HEK293T (cell line): ENCODE measurements around the gene USP32.

Experiments used
- CTCF ChIA-PET: fragments of 350-600 bp; formaldehyde crosslinking; extraction: SDS; loops from one replicate; lab custom pipeline; 2021; ENCODE audit warnings: antibody characterized with exemption, inconsistent platforms; lab: Yijun Ruan, JAX
- POLR2A ChIA-PET: fragments of 350-600 bp; formaldehyde crosslinking; extraction: SDS; loops from one replicate; lab custom pipeline; 2020; ENCODE audit warnings: antibody characterized with exemption, inconsistent platforms; lab: Yijun Ruan, JAX
- DNase-seq: peaks from one replicate; pipeline ENCODE4 v3.0.0; 2012; ENCODE audit warnings: mixed read lengths; ENCODE audit errors: extremely low spot score
- ARNT ChIP-seq: fragments of 450-650 bp; IDR thresholded peaks from 2 replicates; pipeline ENCODE4 v1.6.1; 2017; ENCODE audit warnings: mild to moderate bottlenecking
- BHLHE40 ChIP-seq: fragments of 450-650 bp; IDR thresholded peaks from 2 replicates; pipeline ENCODE4 v1.6.1; 2016; ENCODE audit warnings: mild to moderate bottlenecking, moderate library complexity, borderline replicate concordance
- CTBP1 ChIP-seq: fragments of 450-650 bp; IDR thresholded peaks from 2 replicates; pipeline ENCODE4 v1.6.1; 2016; ENCODE audit warnings: borderline replicate concordance
- ELF4 ChIP-seq: fragments of 450-650 bp; IDR thresholded peaks from 2 replicates; pipeline ENCODE4 v1.6.1; 2017; ENCODE audit warnings: antibody characterized with exemption
- FOXA1 ChIP-seq: fragments of 450-650 bp; IDR thresholded peaks from 2 replicates; pipeline ENCODE4 v1.6.1; 2016; ENCODE audit warnings: mild to moderate bottlenecking
- FOXK2 ChIP-seq: fragments of 450-650 bp; IDR thresholded peaks from 2 replicates; pipeline ENCODE4 v1.6.1; 2016; ENCODE audit warnings: mild to moderate bottlenecking
- FOXM1 ChIP-seq: fragments of 450-650 bp; IDR thresholded peaks from 2 replicates; pipeline ENCODE4 v1.6.1; 2017; ENCODE audit warnings: mild to moderate bottlenecking, borderline replicate concordance
- HDGF ChIP-seq: fragments of 450-650 bp; IDR thresholded peaks from 2 replicates; pipeline ENCODE4 v1.6.1; 2017; ENCODE audit warnings: antibody characterized with exemption, borderline replicate concordance
- L3MBTL2 ChIP-seq: fragments of 450-650 bp; conservative IDR thresholded peaks from 2 replicates; pipeline ENCODE4 v1.6.1; 2016; ENCODE audit warnings: mild to moderate bottlenecking
- LEF1 ChIP-seq: fragments of 450-650 bp; IDR thresholded peaks from 2 replicates; pipeline ENCODE4 v1.6.1; 2017; ENCODE audit warnings: mild to moderate bottlenecking, borderline replicate concordance
- NFRKB ChIP-seq: fragments of 450-650 bp; IDR thresholded peaks from 2 replicates; pipeline ENCODE4 v1.6.1; 2016; ENCODE audit warnings: mild to moderate bottlenecking, moderate library complexity
- SP1 ChIP-seq: fragments of 450-650 bp; IDR thresholded peaks from 2 replicates; pipeline ENCODE4 v1.6.1; 2017
- SUZ12 ChIP-seq: fragments of 450-650 bp; IDR thresholded peaks from 2 replicates; pipeline ENCODE4 v1.6.1; 2016; ENCODE audit warnings: mild to moderate bottlenecking
- TARDBP ChIP-seq: fragments of 450-650 bp; IDR thresholded peaks from 2 replicates; pipeline ENCODE4 v1.6.1; 2016
- ZNF384 ChIP-seq: fragments of 450-650 bp; IDR thresholded peaks from 2 replicates; pipeline ENCODE4 v1.6.1; 2016
- TF ChIP-seq, protein P1 (sequence below): fragments of 450-650 bp; IDR thresholded peaks from 2 replicates; pipeline ENCODE4 v1.6.1; 2016

USP32 gene

GRCh38 chr17:60156746-60157145 lies 235.2 kb downstream of the USP32 start:
- no peak for TF ChIP-seq CTBP1
- no peak for TF ChIP-seq HDGF
- POLR2A ChIA-PET = no interaction called here
- CTCF ChIA-PET = no interaction called here
- no peak for DNase-seq

GRCh38 chr17:60155815-60156214 lies 236.1 kb downstream of the USP32 start:
- ChIA-PET POLR2A (no interaction called here), CTCF (no interaction called here)
- no peak for TF ChIP-seq SUZ12
- no peak for TF ChIP-seq FOXK2
- no peak for TF ChIP-seq SP1
- no peak for TF ChIP-seq CTBP1
- no peak for TF ChIP-seq L3MBTL2
- TF ChIP-seq ARNT = no peak
- TF ChIP-seq, protein P1, sequence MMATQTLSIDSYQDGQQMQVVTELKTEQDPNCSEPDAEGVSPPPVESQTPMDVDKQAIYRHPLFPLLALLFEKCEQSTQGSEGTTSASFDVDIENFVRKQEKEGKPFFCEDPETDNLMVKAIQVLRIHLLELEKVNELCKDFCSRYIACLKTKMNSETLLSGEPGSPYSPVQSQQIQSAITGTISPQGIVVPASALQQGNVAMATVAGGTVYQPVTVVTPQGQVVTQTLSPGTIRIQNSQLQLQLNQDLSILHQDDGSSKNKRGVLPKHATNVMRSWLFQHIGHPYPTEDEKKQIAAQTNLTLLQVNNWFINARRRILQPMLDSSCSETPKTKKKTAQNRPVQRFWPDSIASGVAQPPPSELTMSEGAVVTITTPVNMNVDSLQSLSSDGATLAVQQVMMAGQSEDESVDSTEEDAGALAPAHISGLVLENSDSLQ = no peak
- no peak for TF ChIP-seq ELF4
- TF ChIP-seq HDGF = no peak
- TF ChIP-seq TARDBP = no peak
- no peak for DNase-seq

DNA sequence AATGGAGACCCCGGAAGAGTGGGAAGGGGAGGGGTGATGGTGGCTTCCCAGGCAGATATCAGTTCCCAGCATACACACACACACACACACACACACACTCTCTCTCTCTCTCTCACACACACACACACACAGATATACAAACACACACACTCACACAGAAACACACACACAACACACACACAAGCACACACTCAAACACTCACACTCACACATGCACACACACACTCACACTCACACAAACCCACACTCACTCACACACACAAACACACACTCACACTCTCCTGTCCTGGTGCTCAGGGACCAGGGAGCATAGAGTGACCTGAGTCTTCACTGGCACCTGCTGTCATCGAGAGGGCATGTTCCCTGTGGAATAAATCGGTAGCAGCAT lies 236.5 kb downstream of the USP32 start:
- TF ChIP-seq L3MBTL2 = no peak
- TF ChIP-seq HDGF = no peak
- TF ChIP-seq NFRKB = no peak
- no peak for TF ChIP-seq ARNT
- TF ChIP-seq FOXK2 = no peak
- no peak for TF ChIP-seq SP1
- TF ChIP-seq ZNF384 = no peak
- no peak for TF ChIP-seq BHLHE40
- TF ChIP-seq TARDBP = no peak
- no peak for TF ChIP-seq ELF4
- TF ChIP-seq SUZ12 = no peak
- no peak for TF ChIP-seq CTBP1
- TF ChIP-seq, protein P1 = no peak
- TF ChIP-seq LEF1 = no peak
- no peak for TF ChIP-seq FOXM1
- no peak for TF ChIP-seq FOXA1
- CTCF ChIA-PET = no interaction called here
- POLR2A ChIA-PET = no interaction called here
- no peak for DNase-seq

GRCh38 chr17:60154616-60155426 lies 237.1 kb downstream of the USP32 start:
- DNase-seq = no peak
- POLR2A ChIA-PET = no interaction called here
- TF ChIP-seq LEF1 (no peak), SP1 (no peak), NFRKB (no peak), SUZ12 (no peak), CTBP1 (no peak), BHLHE40 (no peak), HDGF (no peak), ELF4 (no peak), FOXM1 (no peak), ZNF384 (no peak), FOXK2 (no peak), L3MBTL2 (no peak), ARNT (no peak), FOXA1 (no peak), TARDBP (no peak)
- TF ChIP-seq, protein P1 = no peak
- CTCF ChIA-PET = no interaction called here

GRCh38 chr17:60153606-60154390 lies 238.1 kb downstream of the USP32 start:
- CTCF ChIA-PET = interaction anchor here (0.5 to 1.5 kb wide), 4 partner anchors 10 to 830 kb away, joined by 3 to 8 read pairs (median 4); no protein-coding TSS in a partner anchor
- no peak for DNase-seq
- TF ChIP-seq TARDBP = no peak
- no peak for TF ChIP-seq FOXK2
- TF ChIP-seq ELF4 = no peak
- no peak for TF ChIP-seq FOXA1
- no peak for TF ChIP-seq CTBP1
- TF ChIP-seq BHLHE40 = no peak
- no peak for TF ChIP-seq FOXM1
- TF ChIP-seq NFRKB = no peak
- TF ChIP-seq ZNF384 = no peak
- TF ChIP-seq, protein P1 = no peak
- TF ChIP-seq SP1 = no peak
- TF ChIP-seq SUZ12 = no peak
- POLR2A ChIA-PET = no interaction called here
